Panc1 (cell line): Measurements from ENCODE around the gene ITGB3. TPM values are rescaled to one million over a fixed set of nuclear protein-coding genes. Genes with fewer than 3 reads are reported as not detected.

ENCODE experiments used
- ATAC-seq: fragments of 200-7000 bp; cut with Tn5 transposase; 2 replicates; pipeline ENCODE4 v1.9.1; 2020; ENCODE audit warnings: mild to moderate bottlenecking, moderate library complexity
- BruUV-seq: library from RNA; stranded (reverse); fragments of 400-500 nt; replicated peaks from 2 replicates; lab custom pipeline; 2021; lab: Mats Ljungman, UMichigan
- CTCF ChIA-PET: fragments of 300-600 bp; sonication (Branson Sonifier 250); formaldehyde crosslinking; loops from one replicate; lab custom pipeline; 2022; ENCODE audit warnings: antibody characterized with exemption; lab: Charles Lee
- POLR2A ChIA-PET: fragments of 300-600 bp; sonication (Branson Sonifier 250); formaldehyde crosslinking; loops from one replicate; lab custom pipeline; 2022; ENCODE audit warnings: antibody characterized with exemption; lab: Charles Lee
- DNase-seq: peaks from one replicate; pipeline ENCODE4 v3.0.0-alpha.2; 2010; ENCODE audit warnings: low read depth, low spot score
- H3K27ac ChIP-seq: 2 replicates; pipeline ENCODE4 v1.5.1; 2011; ENCODE audit warnings: mild to moderate bottlenecking, low read length, inconsistent platforms
- H3K27me3 ChIP-seq: fragments of 200-500 bp; sonication (Bioruptor generic); 2 replicates; pipeline ENCODE4 v1.6.0; 2014; ENCODE audit warnings: low read length, inconsistent platforms; ENCODE audit not compliant: control insufficient read depth, insufficient read depth
- H3K36me3 ChIP-seq: fragments of 200-500 bp; sonication (Bioruptor generic); 2 replicates; pipeline ENCODE4 v1.5.1; 2014; ENCODE audit warnings: inconsistent platforms, mild to moderate bottlenecking, low read length, moderate library complexity; ENCODE audit not compliant: control insufficient read depth, insufficient read depth
- H3K4me1 ChIP-seq: 2 replicates; pipeline ENCODE4 v1.5.1; 2011; ENCODE audit warnings: inconsistent platforms, mild to moderate bottlenecking, low read length, moderate library complexity; ENCODE audit not compliant: control insufficient read depth, insufficient read depth
- H3K4me3 ChIP-seq, 2 experiments: 2 replicates each; pipeline ENCODE4 v1.5.1; 2011 to 2012; ENCODE audit warnings: low read depth in 2 of 2, low read length in 2 of 2, mild to moderate bottlenecking in 2 of 2, inconsistent platforms in 1 of 2, moderate library complexity in 1 of 2
- H3K9me3 ChIP-seq: fragments of 200-500 bp; sonication (Bioruptor generic); 2 replicates; pipeline ENCODE4 v1.5.1; 2014; ENCODE audit warnings: low read depth, mild to moderate bottlenecking, inconsistent platforms, low read length, moderate library complexity; ENCODE audit not compliant: control insufficient read depth, insufficient read depth
- CTCF ChIP-seq: fragments of 450-650 bp; IDR thresholded peaks from 2 replicates; pipeline ENCODE4 v1.5.1; 2017; ENCODE audit warnings: mild to moderate bottlenecking
- POLR2AphosphoS5 ChIP-seq: IDR thresholded peaks from 2 replicates; pipeline ENCODE4 v1.6.1; 2012; ENCODE audit warnings: mild to moderate bottlenecking, low read depth, low read length, moderate library complexity
- REST ChIP-seq, 2 experiments: IDR thresholded peaks; 2 replicates each; pipeline ENCODE4 v1.6.1; 2011 to 2012; ENCODE audit warnings: low read depth in 2 of 2, control low read depth in 1 of 2, low read length in 1 of 2, mild to moderate bottlenecking in 1 of 2, moderate library complexity in 1 of 2; ENCODE audit not compliant: insufficient read depth in 1 of 2
- SIN3A ChIP-seq: IDR thresholded peaks from 2 replicates; pipeline ENCODE4 v1.6.1; 2012; ENCODE audit warnings: low read depth, mild to moderate bottlenecking, low read length, moderate library complexity, borderline replicate concordance; ENCODE audit not compliant: insufficient read depth
- TCF7L2 ChIP-seq: IDR thresholded peaks from 2 replicates; pipeline ENCODE4 v1.6.1; 2011; ENCODE audit warnings: mild to moderate bottlenecking, low read depth, low read length, inconsistent platforms
- in situ Hi-C: cut with HindIII; loops from 2 replicates; pipeline ENCODE4 v1.10.0; 2016; ENCODE audit warnings: low sequenced_read_pairs, low pct_unique_long_range_greater_than_20kb
- intact Hi-C: fragments of 100-400 bp; cut with micrococcal nuclease; formaldehyde crosslinking; loops from one replicate; pipeline ENCODE4 v1.10.0; 2022; ENCODE audit not compliant: unreplicated experiment
- total RNA-seq: library from RNA; stranded (reverse); gene quantifications from one replicate; pipeline ENCODE4 v1.2.1, GENCODE V29; 2021; ENCODE audit not compliant: unreplicated experiment

The ITGB3 gene
- total RNA-seq, 1 experiment from 2014 or later, result 17.6 TPM

- BruUV-seq, result no TSS peak
- intact Hi-C loops (no loop called here), in situ Hi-C loops (no loop called here)
- H3K27me3 ChIP-seq, result no peaks in the 10 kb centered on the region
- no peak overlapping the region for H3K27ac ChIP-seq
- H3K9me3 ChIP-seq, result no peaks in the 10 kb centered on the region
- no peaks in the 10 kb centered on the region for H3K36me3 ChIP-seq
- H3K4me1 ChIP-seq, result peaks cover 4% of the 10 kb centered on the region
- no peak for TF ChIP-seq TCF7L2
- TF ChIP-seq CTCF, result no peak
- no peak for TF ChIP-seq SIN3A
- CTCF ChIA-PET, result interaction anchor here (0.6 kb wide), 1 partner anchor 100 kb away, joined by 3 read pairs; no protein-coding TSS in a partner anchor
- H3K4me3 ChIP-seq, result no peak overlapping the region
- POLR2A ChIA-PET, result no interaction called here
- ATAC-seq (no peak), DNase-seq (no peak)
Observed at GRCh38 chr17:47264166-47264565, 10.5 kb downstream of the ITGB3 start.

GRCh38 chr17:47265983-47266541 lies 12.4 kb downstream of the ITGB3 start:
- intact Hi-C loops (no loop called here), in situ Hi-C loops (no loop called here)
- H3K27ac ChIP-seq, result no peak overlapping the region
- H3K9me3 ChIP-seq, result no peaks in the 10 kb centered on the region
- ChIA-PET CTCF (interaction anchor here (0.7 kb wide), 1 partner anchor 66 kb away, joined by 4 read pairs; no protein-coding TSS in a partner anchor), POLR2A (no interaction called here)
- H3K4me1 ChIP-seq, result peaks cover 4% of the 10 kb centered on the region
- TF ChIP-seq SIN3A, result no peak
- TF ChIP-seq REST (IDR thresholded peaks at IDR 0.05; ENCODE audit: insufficient read depth in 1 of 2, low read depth in 2 of 2, low read length in 1 of 2), result no peak
- TF ChIP-seq POLR2AphosphoS5, result no peak
- TF ChIP-seq CTCF, result no peak
- no peak for TF ChIP-seq TCF7L2
- no peaks in the 10 kb centered on the region for H3K36me3 ChIP-seq
- H3K27me3 ChIP-seq, result no peaks in the 10 kb centered on the region
- DNase-seq, result no peak
- no peak overlapping the region for H3K4me3 ChIP-seq
- BruUV-seq, result no TSS peak
- ATAC-seq, result no peak
